NB4 (cell line): ENCODE measurements around the gene IL22RA1.

ENCODE experiments used
- POLR2A ChIP-seq: IDR thresholded peaks from 2 replicates; pipeline ENCODE4 v1.6.1; 2011; ENCODE audit warnings: mild to moderate bottlenecking; ENCODE audit not compliant: insufficient read length; ENCODE audit errors: extremely low read depth
- TF ChIP-seq, protein P1 (sequence below): IDR thresholded peaks from one replicate; pipeline ENCODE4 v1.5.1; 2012; ENCODE audit warnings: low read depth, low read length

DNA sequence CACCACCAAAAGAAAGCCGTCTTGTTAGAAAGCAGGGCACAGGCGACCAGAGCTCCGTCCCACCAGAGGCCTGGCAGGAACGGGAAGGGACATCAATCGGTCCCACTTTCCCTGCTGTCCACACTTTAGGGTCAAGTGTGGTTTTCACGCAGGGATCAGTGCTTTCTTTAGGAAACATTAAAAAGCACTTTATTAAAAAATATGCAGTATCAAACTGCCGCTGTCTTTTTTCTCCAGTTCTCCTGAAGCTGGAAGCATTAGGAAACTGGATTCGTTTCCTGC, 43.7 kb upstream of the IL22RA1 start:
- TF ChIP-seq, protein P1, sequence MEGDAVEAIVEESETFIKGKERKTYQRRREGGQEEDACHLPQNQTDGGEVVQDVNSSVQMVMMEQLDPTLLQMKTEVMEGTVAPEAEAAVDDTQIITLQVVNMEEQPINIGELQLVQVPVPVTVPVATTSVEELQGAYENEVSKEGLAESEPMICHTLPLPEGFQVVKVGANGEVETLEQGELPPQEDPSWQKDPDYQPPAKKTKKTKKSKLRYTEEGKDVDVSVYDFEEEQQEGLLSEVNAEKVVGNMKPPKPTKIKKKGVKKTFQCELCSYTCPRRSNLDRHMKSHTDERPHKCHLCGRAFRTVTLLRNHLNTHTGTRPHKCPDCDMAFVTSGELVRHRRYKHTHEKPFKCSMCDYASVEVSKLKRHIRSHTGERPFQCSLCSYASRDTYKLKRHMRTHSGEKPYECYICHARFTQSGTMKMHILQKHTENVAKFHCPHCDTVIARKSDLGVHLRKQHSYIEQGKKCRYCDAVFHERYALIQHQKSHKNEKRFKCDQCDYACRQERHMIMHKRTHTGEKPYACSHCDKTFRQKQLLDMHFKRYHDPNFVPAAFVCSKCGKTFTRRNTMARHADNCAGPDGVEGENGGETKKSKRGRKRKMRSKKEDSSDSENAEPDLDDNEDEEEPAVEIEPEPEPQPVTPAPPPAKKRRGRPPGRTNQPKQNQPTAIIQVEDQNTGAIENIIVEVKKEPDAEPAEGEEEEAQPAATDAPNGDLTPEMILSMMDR: no peak
- TF ChIP-seq POLR2A: no peak
